ENCODE results near the gene MANBA.
"Not testable (repeated sequence)": the region's sequence is repeated elsewhere in the genome, so short reads cannot be mapped to it uniquely, and the experiment has no call there.

MANBA gene

GRCh38 chr4:102722740-102723139 lies 38.0 kb downstream of the MANBA start:
- DNase-seq (ENCODE audit: low read depth), result no peak

- not testable (repeated sequence) for DNase-seq (ENCODE audit: low read depth)
Measured at GRCh38 chr4:102718833-102719575, 41.8 kb downstream of the MANBA start.

- DNase-seq (ENCODE audit: low read depth), result no peak
Measured at GRCh38 chr4:102717448-102718092, 43.2 kb downstream of the MANBA start.

GRCh38 chr4:102715057-102715456 lies 45.7 kb downstream of the MANBA start:
- no peak for DNase-seq (ENCODE audit: low read depth)

- not testable (repeated sequence) for DNase-seq (ENCODE audit: low read depth)
Measured at GRCh38 chr4:102713774-102714173, 47.0 kb downstream of the MANBA start.

GRCh38 chr4:102713096-102713495 lies 47.7 kb downstream of the MANBA start:
- no peak for DNase-seq (ENCODE audit: low read depth)

- no peak for DNase-seq (ENCODE audit: low read depth)
Measured at GRCh38 chr4:102710986-102711385, 49.8 kb downstream of the MANBA start.

GRCh38 chr4:102709060-102709459 lies 51.7 kb downstream of the MANBA start:
- not testable (repeated sequence) for DNase-seq (ENCODE audit: low read depth)

- DNase-seq (ENCODE audit: low read depth), result no peak
Measured at GRCh38 chr4:102707150-102707549, 53.6 kb downstream of the MANBA start.

GRCh38 chr4:102705391-102705935 lies 55.3 kb downstream of the MANBA start:
- DNase-seq (ENCODE audit: low read depth), result no peak

GRCh38 chr4:102696758-102697157 lies 64.0 kb downstream of the MANBA start:
- no peak for DNase-seq (ENCODE audit: low read depth)

GRCh38 chr4:102694791-102695190 lies 66.0 kb downstream of the MANBA start:
- no peak for DNase-seq (ENCODE audit: low read depth)

- DNase-seq (ENCODE audit: low read depth), result no peak
Measured at GRCh38 chr4:102693861-102694260, 66.9 kb downstream of the MANBA start.

GRCh38 chr4:102693262-102693850 lies 67.4 kb downstream of the MANBA start:
- no peak for DNase-seq (ENCODE audit: low read depth)

GRCh38 chr4:102692474-102692873 lies 68.3 kb downstream of the MANBA start:
- no peak for DNase-seq (ENCODE audit: low read depth)

GRCh38 chr4:102687982-102688433 lies 72.8 kb downstream of the MANBA start:
- DNase-seq (ENCODE audit: low read depth), result no peak

GRCh38 chr4:102687373-102687981 lies 73.3 kb downstream of the MANBA start:
- DNase-seq (ENCODE audit: low read depth), result no peak

GRCh38 chr4:102685768-102686167 lies 75.0 kb downstream of the MANBA start:
- DNase-seq (ENCODE audit: low read depth), result no peak

- DNase-seq (ENCODE audit: low read depth), result no peak
Measured at GRCh38 chr4:102684610-102685052, 76.1 kb downstream of the MANBA start.

GRCh38 chr4:102683881-102684609 lies 76.7 kb downstream of the MANBA start:
- DNase-seq (ENCODE audit: low read depth), result no peak

GRCh38 chr4:102678695-102679335 lies 82.0 kb downstream of the MANBA start:
- no peak for DNase-seq (ENCODE audit: low read depth)
